Activated T-cell treated with anti-CD3 and anti-CD28 coated beads for 48 hours (primary cell): Measurements from ENCODE around the gene IARS1.

ENCODE experiments used
- DNase-seq: peaks from one replicate; pipeline ENCODE4 v3.0.0-alpha.2; 2020; ENCODE audit warnings: low read depth

Gene IARS1

DNA sequence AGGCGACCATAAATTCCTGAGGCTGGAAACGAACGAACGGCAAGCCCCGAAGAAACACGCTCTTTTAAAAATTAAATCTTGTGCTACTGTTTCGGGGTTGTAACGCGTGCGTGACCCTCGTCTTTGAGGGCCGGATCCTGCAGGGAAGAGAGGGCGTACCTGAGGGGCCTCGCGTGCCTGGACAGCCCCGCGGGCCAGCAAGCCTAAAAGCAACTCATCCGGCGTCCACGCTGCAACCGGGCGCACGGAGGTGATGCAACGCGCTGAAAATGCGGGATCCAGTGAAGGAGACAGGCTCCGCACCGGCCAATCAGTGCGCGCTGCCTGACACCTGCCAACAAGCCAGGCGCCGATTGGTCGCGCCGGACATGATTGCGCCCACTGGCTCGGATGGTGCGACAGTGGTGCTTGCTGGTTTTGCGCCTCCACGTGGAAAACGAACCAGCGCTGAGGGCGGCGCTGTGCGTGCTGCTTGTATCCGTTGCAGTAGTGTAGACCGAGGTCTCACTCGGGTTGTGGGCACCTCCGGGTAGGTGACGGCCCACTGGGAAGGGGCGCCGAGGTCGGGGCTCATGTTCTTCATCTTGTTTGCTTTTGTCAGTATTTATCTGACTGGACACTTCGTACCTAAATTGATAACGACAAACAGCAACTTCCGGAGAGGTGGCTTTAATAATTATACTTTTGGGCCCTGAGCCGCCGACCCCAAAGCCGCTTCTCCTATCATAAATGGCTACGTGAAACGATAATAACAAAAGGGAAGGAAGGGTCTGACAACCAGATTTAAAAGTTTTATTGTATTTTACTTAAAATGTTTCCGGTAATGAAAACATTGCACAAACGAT lies at the start of gene IARS1:
TSS of gene IARS1 (minus strand) at position 246 of the 845 bp plus-strand sequence. CDS start 4,278 bp downstream, outside the sequence.
- DNase-seq: peak; percentile 100

- no peak for DNase-seq
Observed at GRCh38 chr9:92342825-92343488, 49.5 kb upstream of the IARS1 start.

- DNase-seq: no peak
Observed at GRCh38 chr9:92341578-92341977, 48.1 kb upstream of the IARS1 start.

DNA sequence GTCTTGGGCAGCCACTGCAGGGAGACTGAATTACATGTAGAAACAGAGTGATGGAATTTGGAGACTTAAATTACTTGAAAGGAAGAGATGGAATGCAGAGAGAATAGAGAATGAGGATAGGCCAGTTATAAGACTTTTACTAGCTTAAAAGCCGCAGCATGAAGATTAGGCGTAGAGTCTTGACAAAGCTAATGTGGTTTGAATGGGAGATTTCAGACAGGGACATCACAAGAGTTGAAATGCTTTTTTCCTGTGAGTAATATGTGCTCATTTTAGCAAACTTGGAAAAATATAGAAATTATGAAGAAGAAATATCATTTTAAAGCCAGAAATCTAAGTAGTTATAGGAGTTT lies 39.8 kb upstream of the IARS1 start:
- DNase-seq: no peak

DNA sequence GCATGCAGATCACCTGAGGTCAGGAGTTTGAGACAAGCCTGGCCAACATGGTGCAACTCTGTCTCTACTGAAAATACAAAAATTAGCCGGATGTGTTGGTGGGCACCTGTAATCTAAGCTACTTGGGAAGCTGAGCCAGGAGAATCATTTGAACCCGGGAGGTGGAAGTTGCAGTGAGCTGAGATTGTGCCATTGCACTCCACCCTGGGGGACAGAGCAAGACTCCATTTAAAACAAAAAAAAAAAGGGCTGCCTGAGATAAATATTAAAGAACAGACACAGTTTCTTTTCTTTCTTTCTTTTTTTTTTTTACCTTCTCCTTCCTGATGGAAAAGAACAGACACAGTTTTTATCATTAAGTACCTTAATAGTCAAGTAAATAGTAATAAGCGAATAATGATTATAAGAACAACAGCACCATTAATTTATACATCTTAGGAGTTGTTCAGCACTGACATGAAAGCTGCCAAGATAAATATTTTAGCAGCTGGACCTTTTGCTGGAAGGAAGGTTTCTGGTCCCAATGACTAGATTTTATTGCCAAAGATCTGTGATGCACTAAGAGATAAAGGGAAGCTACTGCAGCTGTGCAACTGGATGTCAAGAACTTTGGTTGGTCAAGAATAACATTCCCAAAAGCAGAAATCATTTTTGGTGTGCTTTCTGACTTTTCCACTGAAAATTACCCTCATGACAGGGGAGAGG lies 39.2 kb upstream of the IARS1 start:
- no peak for DNase-seq

GRCh38 chr9:92328225-92328624 lies 34.7 kb upstream of the IARS1 start:
- no peak for DNase-seq

DNA sequence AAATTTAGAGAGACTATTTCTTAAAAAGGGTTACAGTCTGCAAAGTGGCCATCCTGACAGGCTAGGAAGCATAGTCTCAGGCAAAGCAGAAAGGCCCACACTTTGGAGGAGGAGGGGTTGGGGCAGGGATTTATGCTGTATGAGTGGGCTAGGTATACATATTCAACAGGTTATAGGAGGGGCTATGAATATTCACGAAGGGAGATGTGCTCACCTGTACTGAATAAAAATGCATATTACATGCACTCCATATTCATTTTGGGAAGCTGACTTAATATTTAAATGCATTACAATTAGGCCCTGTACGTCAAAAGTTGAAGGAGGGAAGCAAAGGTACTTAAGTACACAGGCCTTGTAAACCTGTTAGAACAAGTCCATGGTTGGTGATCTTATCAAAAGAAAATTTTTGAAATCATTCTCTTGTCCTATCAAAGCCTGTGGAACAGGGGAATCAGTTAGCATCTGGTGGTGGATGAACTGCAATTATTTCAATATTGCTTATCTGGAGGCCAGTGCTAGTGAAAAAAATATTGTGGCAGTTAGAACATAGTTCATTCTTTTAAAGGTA lies 33.9 kb upstream of the IARS1 start:
- DNase-seq: no peak

- no peak for DNase-seq
Observed at GRCh38 chr9:92325991-92326500, 32.5 kb upstream of the IARS1 start.

GRCh38 chr9:92325269-92325990 lies 31.9 kb upstream of the IARS1 start, which contains the start of the genes CENPP and NOL8:
CENPP (plus strand) TSS chr9:92325953.
NOL8 (minus strand) TSS chr9:92325350; CDS start chr9:92324161, 1,189 bp downstream.
- peak; percentile 76 for DNase-seq

GRCh38 chr9:92324889-92325268 lies 31.4 kb upstream of the IARS1 start:
- no peak for DNase-seq

- DNase-seq: no peak
Observed at GRCh38 chr9:92324431-92324830, 30.9 kb upstream of the IARS1 start.

GRCh38 chr9:92315456-92315855 lies 22.0 kb upstream of the IARS1 start:
- DNase-seq: no peak

DNA sequence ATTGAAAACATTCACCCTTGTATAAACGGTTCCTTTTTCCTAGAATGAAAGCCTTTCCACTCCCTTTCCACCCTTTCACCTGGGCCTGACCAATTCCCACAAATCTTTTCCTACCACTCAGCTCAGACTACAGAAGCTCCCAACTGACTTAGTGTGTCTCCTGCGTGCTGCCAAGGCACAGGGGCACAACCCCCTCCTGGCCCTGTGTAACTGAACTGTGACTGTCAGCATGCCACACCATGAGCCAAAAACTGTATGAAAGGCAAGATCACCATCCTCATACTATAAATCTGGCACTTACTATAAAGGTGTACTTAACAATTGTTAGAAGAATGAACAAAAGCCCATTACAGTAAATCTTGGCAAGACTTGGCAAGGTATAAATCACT lies 20.1 kb upstream of the IARS1 start:
- DNase-seq: no peak

GRCh38 chr9:92312887-92313623 lies 19.6 kb upstream of the IARS1 start:
- DNase-seq: no peak

DNA sequence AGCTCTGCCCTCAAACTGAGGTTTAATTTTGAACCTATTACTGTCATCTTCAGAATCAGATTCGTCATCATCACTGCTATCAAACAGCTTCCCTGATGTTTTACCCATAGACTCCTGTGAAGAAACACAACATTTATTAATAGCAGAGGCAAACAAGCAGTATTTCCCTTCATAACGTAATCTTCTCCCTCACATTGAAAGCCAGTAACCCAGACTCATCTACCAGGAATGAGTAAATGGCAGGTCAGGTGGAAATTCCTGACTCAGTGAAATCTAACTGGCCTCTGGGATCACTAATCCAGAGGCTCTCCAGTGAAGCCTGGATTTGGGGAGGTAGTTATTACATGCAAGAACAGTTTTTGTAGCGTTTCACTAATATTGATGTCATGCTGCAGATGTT lies 17.1 kb upstream of the IARS1 start:
- DNase-seq: no peak

DNA sequence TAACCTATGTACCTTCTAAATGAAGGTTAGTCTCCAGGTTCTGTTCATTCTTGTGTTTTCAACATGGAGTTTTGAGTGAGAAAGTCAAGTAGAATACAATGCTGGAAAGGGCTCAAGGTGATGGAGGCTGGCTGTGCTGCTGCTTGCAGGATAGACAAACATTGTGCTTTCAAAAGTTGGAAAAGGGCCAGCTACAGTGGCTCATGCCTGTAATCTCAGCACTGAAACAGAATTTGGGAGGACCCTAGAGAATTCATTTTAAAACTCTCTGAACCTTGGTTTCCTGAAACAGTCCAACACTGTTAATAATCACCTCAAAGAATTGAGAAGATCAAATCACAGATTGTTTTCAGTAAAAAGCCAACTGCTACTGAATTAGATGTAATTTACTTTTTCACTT lies 15.4 kb upstream of the IARS1 start:
- DNase-seq: no peak

DNA sequence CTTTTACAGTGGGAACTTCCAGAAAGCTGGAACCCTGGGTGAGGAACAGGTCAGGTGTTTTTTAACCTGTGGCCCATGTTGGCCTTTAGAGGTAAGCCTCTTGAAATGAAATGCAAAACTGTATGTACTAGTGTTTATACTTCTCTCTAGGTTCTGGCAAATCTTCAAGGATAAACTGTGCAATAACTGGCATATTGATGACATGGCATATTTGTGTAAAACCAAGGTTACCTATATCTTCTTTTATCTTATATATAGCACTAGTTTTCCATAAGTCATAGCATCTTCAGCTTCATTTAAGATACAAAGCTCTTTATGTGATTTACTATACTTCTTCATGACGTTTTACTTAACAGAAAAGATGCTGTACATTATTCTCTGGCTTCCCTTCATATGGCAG lies 7.4 kb upstream of the IARS1 start:
- DNase-seq: no peak

DNA sequence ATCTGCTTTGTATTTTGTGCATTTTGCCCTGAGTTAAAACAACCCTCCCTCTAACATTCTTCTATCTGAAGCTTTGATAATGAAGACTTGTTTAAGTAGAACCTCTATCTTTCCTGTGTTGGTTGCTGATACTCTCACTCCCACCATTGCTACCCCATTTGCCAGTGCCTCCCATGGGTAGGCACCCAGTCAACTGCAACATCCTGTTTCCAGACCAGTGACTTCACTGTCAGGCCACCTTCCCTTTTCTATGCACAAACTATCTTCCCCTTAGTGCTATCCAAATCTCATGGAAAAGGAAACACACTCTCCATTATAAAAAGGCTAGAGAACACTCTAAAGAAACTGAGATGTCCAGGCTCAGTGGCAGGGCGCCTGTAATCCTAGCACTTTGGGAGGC lies 5.6 kb upstream of the IARS1 start:
- no peak for DNase-seq

- DNase-seq: no peak
Observed at GRCh38 chr9:92298036-92298435, 4.5 kb upstream of the IARS1 start.

DNA sequence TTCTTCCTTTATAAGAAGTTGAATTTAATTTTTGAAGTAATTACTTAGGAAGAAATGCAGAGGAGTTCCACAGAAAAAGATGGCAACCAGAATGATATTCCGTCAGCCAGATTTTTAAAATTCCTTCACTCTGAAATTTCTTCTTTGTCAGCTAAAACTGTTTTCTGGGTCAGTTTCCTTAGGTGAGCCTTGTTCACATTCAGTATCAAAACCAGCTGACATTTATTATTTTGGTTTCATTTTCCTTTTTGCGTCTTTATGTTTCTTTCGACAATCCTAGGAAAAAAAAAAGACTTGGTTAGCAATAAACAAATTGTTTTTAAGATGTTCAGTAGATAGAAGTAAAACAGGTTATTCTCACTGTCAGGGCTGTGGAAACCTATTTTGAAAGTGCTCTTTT lies 4.1 kb upstream of the IARS1 start:
- no peak for DNase-seq

- DNase-seq: no peak
Observed at GRCh38 chr9:92295827-92296258, 2.3 kb upstream of the IARS1 start.
